IPS-15b (cell line): ENCODE measurements around the gene B4GALT5.
A peak's percentile ranks its signal among the peaks of the same experiment; 100 is the strongest.
"Not testable (repeated sequence)": the region's sequence is repeated elsewhere in the genome, so short reads cannot be mapped to it uniquely, and the experiment has no call there.

Source experiments
- H3K27me3 ChIP-seq: one replicate; pipeline ENCODE4 v1.6.1; 2013; ENCODE audit warnings: low read length; ENCODE audit not compliant: control insufficient read depth, insufficient read depth
- H3K36me3 ChIP-seq: one replicate; pipeline ENCODE4 v1.6.1; 2013; ENCODE audit warnings: low read length; ENCODE audit not compliant: control insufficient read depth, insufficient read depth
- H3K4me1 ChIP-seq: one replicate; pipeline ENCODE4 v1.6.1; 2013; ENCODE audit warnings: mild to moderate bottlenecking, low read length; ENCODE audit not compliant: control insufficient read depth, insufficient read depth
- H3K4me3 ChIP-seq: one replicate; pipeline ENCODE4 v1.5.1; 2013; ENCODE audit warnings: low read depth, low read length
- H3K9ac ChIP-seq: one replicate; pipeline ENCODE4 v1.6.1; 2013; ENCODE audit warnings: low read depth, mild to moderate bottlenecking, low read length
- H3K9me3 ChIP-seq: one replicate; pipeline ENCODE4 v1.6.1; 2013; ENCODE audit warnings: mild to moderate bottlenecking, low read length; ENCODE audit not compliant: control insufficient read depth, insufficient read depth

Gene B4GALT5

GRCh38 chr20:49727478-49727877, 13.8 kb upstream of the B4GALT5 start:
- no peak overlapping the region for H3K4me3 ChIP-seq
- H3K36me3 ChIP-seq: no peaks in the 10 kb centered on the region
- no peaks in the 10 kb centered on the region for H3K9me3 ChIP-seq
- H3K9ac ChIP-seq: no peak overlapping the region
- peaks cover 3% of the 10 kb centered on the region for H3K4me1 ChIP-seq
- H3K27me3 ChIP-seq: no peaks in the 10 kb centered on the region

GRCh38 chr20:49725694-49726093, 12.0 kb upstream of the B4GALT5 start:
- Histone ChIP-seq H3K4me3 (no peak overlapping the region), H3K9ac (no peak overlapping the region), H3K4me1 (peaks cover 3% of the 10 kb centered on the region)

GRCh38 chr20:49725224-49725606, 11.5 kb upstream of the B4GALT5 start:
- H3K9me3 ChIP-seq, H3K9ac ChIP-seq, H3K4me1 ChIP-seq, H3K4me3 ChIP-seq, H3K27me3 ChIP-seq, H3K36me3 ChIP-seq: not testable (repeated sequence)

More at GRCh38 chr20:49725694-49726093, 12.0 kb upstream of the B4GALT5 start:
- H3K27me3 ChIP-seq: no peaks in the 10 kb centered on the region
- no peaks in the 10 kb centered on the region for H3K36me3 ChIP-seq
- H3K9me3 ChIP-seq: no peaks in the 10 kb centered on the region

GRCh38 chr20:49724408-49725223, 10.9 kb upstream of the B4GALT5 start:
- Histone ChIP-seq H3K27me3 (no peaks in the 10 kb centered on the region), H3K4me3 (no peak overlapping the region), H3K36me3 (no peaks in the 10 kb centered on the region), H3K9me3 (no peaks in the 10 kb centered on the region), H3K9ac (no peak overlapping the region), H3K4me1 (peaks cover 3% of the 10 kb centered on the region)

GRCh38 chr20:49723758-49724157, 10.1 kb upstream of the B4GALT5 start:
- not testable (repeated sequence) for H3K27me3 ChIP-seq, H3K9ac ChIP-seq, H3K36me3 ChIP-seq

GRCh38 chr20:49721326-49721725, 7.6 kb upstream of the B4GALT5 start:
- H3K9ac ChIP-seq, H3K4me1 ChIP-seq, H3K36me3 ChIP-seq, H3K4me3 ChIP-seq, H3K27me3 ChIP-seq, H3K9me3 ChIP-seq: not testable (repeated sequence)

More at GRCh38 chr20:49723758-49724157, 10.1 kb upstream of the B4GALT5 start:
- H3K9me3 ChIP-seq, H3K4me1 ChIP-seq, H3K4me3 ChIP-seq: not testable (repeated sequence)

- H3K9ac ChIP-seq: no peak overlapping the region
- no peaks in the 10 kb centered on the region for H3K9me3 ChIP-seq
- H3K4me1 ChIP-seq: peaks cover 19% of the 10 kb centered on the region
- no peaks in the 10 kb centered on the region for H3K36me3 ChIP-seq
- H3K27me3 ChIP-seq: no peaks in the 10 kb centered on the region
- H3K4me3 ChIP-seq: no peak overlapping the region
Observed at GRCh38 chr20:49715466-49715865, 1.8 kb upstream of the B4GALT5 start.

- Histone ChIP-seq H3K4me3 (peak overlapping the region; percentile 85), H3K27me3 (no peaks in the 10 kb centered on the region), H3K9ac (peak overlapping the region; percentile 81), H3K9me3 (no peaks in the 10 kb centered on the region), H3K36me3 (no peaks in the 10 kb centered on the region), H3K4me1 (peaks cover 23% of the 10 kb centered on the region)
Observed at GRCh38 chr20:49712996-49713752, 504 bp downstream of the B4GALT5 start.

GRCh38 chr20:49712646-49712995, 1.1 kb downstream of the B4GALT5 start:
- no peaks in the 10 kb centered on the region for H3K27me3 ChIP-seq
- peak overlapping the region; percentile 85 for H3K4me3 ChIP-seq
- H3K9me3 ChIP-seq: no peaks in the 10 kb centered on the region
- H3K36me3 ChIP-seq: no peaks in the 10 kb centered on the region
- H3K9ac ChIP-seq: peak overlapping the region; percentile 81
- H3K4me1 ChIP-seq: peaks cover 17% of the 10 kb centered on the region

GRCh38 chr20:49712118-49712517, 1.6 kb downstream of the B4GALT5 start:
- H3K4me3 ChIP-seq: peak overlapping the region; percentile 85
- no peak overlapping the region for H3K9ac ChIP-seq
- no peaks in the 10 kb centered on the region for H3K9me3 ChIP-seq
- peaks cover 17% of the 10 kb centered on the region for H3K4me1 ChIP-seq
- no peaks in the 10 kb centered on the region for H3K36me3 ChIP-seq
- H3K27me3 ChIP-seq: no peaks in the 10 kb centered on the region

GRCh38 chr20:49711667-49711987, 2.1 kb downstream of the B4GALT5 start:
- H3K9ac ChIP-seq: no peak overlapping the region
- no peaks in the 10 kb centered on the region for H3K9me3 ChIP-seq

More at GRCh38 chr20:49711667-49711987, 2.1 kb downstream of the B4GALT5 start:
- H3K36me3 ChIP-seq: no peaks in the 10 kb centered on the region
- peaks cover 22% of the 10 kb centered on the region for H3K4me1 ChIP-seq
- H3K27me3 ChIP-seq: no peaks in the 10 kb centered on the region
- H3K4me3 ChIP-seq: peak overlapping the region; percentile 85
